Mononuclear cell (primary cell): Measurements from ENCODE around the gene MGP. TPM values are rescaled to one million over a fixed set of nuclear protein-coding genes. Genes with fewer than 3 reads are reported as not detected.

Experiments
- H3K27me3 ChIP-seq: 2 replicates; pipeline ENCODE4 v1.6.0; 2011; ENCODE audit warnings: low read length, control low read depth; ENCODE audit not compliant: insufficient read depth
- H3K4me1 ChIP-seq: 2 replicates; pipeline ENCODE4 v1.5.1; 2011; ENCODE audit warnings: mild to moderate bottlenecking, low read length, control low read depth; ENCODE audit not compliant: insufficient read depth
- H3K4me3 ChIP-seq: 2 replicates; pipeline ENCODE4 v1.5.1; 2011; ENCODE audit warnings: mild to moderate bottlenecking, low read length, moderate library complexity
- H3K9me3 ChIP-seq: 2 replicates; pipeline ENCODE4 v1.5.1; 2011; ENCODE audit warnings: low read depth, mild to moderate bottlenecking, control low read depth, low read length
- total RNA-seq: library from RNA; depleted of rRNA; stranded (reverse); fragments of >200 nt; gene quantifications from one replicate; pipeline ENCODE4 v1.2.3, GENCODE V29; 2012

Gene MGP
- total RNA-seq, 1 donor = 0.31 TPM

- H3K27me3 ChIP-seq = no peaks in the 10 kb centered on the region
- no peaks in the 10 kb centered on the region for H3K9me3 ChIP-seq
- no peak overlapping the region for H3K4me3 ChIP-seq
- H3K4me1 ChIP-seq = no peaks in the 10 kb centered on the region
Measured at GRCh38 chr12:14854586-14855183, 31.0 kb downstream of the MGP start.

GRCh38 chr12:14853961-14854360, 31.7 kb downstream of the MGP start:
- Histone ChIP-seq H3K4me1 (no peaks in the 10 kb centered on the region), H3K9me3 (no peaks in the 10 kb centered on the region), H3K4me3 (no peak overlapping the region), H3K27me3 (no peaks in the 10 kb centered on the region)

GRCh38 chr12:14852880-14853279, 32.8 kb downstream of the MGP start:
- Histone ChIP-seq H3K9me3 (no peaks in the 10 kb centered on the region), H3K27me3 (no peaks in the 10 kb centered on the region), H3K4me3 (no peak overlapping the region), H3K4me1 (no peaks in the 10 kb centered on the region)

GRCh38 chr12:14850929-14851663, 34.6 kb downstream of the MGP start:
- Histone ChIP-seq H3K4me3 (no peak overlapping the region), H3K27me3 (no peaks in the 10 kb centered on the region), H3K4me1 (no peaks in the 10 kb centered on the region), H3K9me3 (no peaks in the 10 kb centered on the region)

- peaks cover 3% of the 10 kb centered on the region for H3K4me1 ChIP-seq
- H3K9me3 ChIP-seq = no peaks in the 10 kb centered on the region
- H3K27me3 ChIP-seq = no peaks in the 10 kb centered on the region
- no peak overlapping the region for H3K4me3 ChIP-seq
Measured at GRCh38 chr12:14849661-14850060, 36.0 kb downstream of the MGP start.

- Histone ChIP-seq H3K27me3 (no peaks in the 10 kb centered on the region), H3K4me1 (peaks cover 3% of the 10 kb centered on the region), H3K9me3 (no peaks in the 10 kb centered on the region), H3K4me3 (no peak overlapping the region)
Measured at GRCh38 chr12:14846876-14847580, 38.6 kb downstream of the MGP start.

- no peak overlapping the region for H3K4me3 ChIP-seq
- H3K27me3 ChIP-seq = no peaks in the 10 kb centered on the region
- peaks cover 3% of the 10 kb centered on the region for H3K4me1 ChIP-seq
- H3K9me3 ChIP-seq = no peaks in the 10 kb centered on the region
Measured at GRCh38 chr12:14846042-14846587, 39.5 kb downstream of the MGP start.

- H3K4me1 ChIP-seq = peaks cover 3% of the 10 kb centered on the region
- H3K4me3 ChIP-seq = no peak overlapping the region
- no peaks in the 10 kb centered on the region for H3K27me3 ChIP-seq
- H3K9me3 ChIP-seq = no peaks in the 10 kb centered on the region
Measured at GRCh38 chr12:14845350-14845750, 40.3 kb downstream of the MGP start.

- Histone ChIP-seq H3K27me3 (peaks cover 3% of the 10 kb centered on the region), H3K9me3 (no peaks in the 10 kb centered on the region), H3K4me1 (peaks cover 3% of the 10 kb centered on the region), H3K4me3 (no peak overlapping the region)
Measured at GRCh38 chr12:14844401-14844800, 41.3 kb downstream of the MGP start.

- peaks cover 3% of the 10 kb centered on the region for H3K4me1 ChIP-seq
- no peak within 1 kb of the TSS for H3K4me3 ChIP-seq
- no peaks in the 10 kb centered on the region for H3K9me3 ChIP-seq
- peaks cover 7% of the 10 kb centered on the region for H3K27me3 ChIP-seq
Measured at GRCh38 chr12:14843425-14843887, 42.2 kb downstream of the MGP start, which contains the start of gene ART4. Gene ART4, minus strand, starts transcription at chr12:14843526. Its CDS starts 413 bp downstream, at chr12:14843113.

- peaks cover 7% of the 10 kb centered on the region for H3K27me3 ChIP-seq
- H3K4me1 ChIP-seq = peaks cover 3% of the 10 kb centered on the region
- H3K9me3 ChIP-seq = no peaks in the 10 kb centered on the region
- no peak overlapping the region for H3K4me3 ChIP-seq
Measured at GRCh38 chr12:14842315-14842714, 43.3 kb downstream of the MGP start.

GRCh38 chr12:14841761-14842160, 43.9 kb downstream of the MGP start:
- Histone ChIP-seq H3K9me3 (no peaks in the 10 kb centered on the region), H3K27me3 (peaks cover 7% of the 10 kb centered on the region), H3K4me1 (peaks cover 3% of the 10 kb centered on the region), H3K4me3 (no peak overlapping the region)

- Histone ChIP-seq H3K4me3 (no peak overlapping the region), H3K4me1 (peaks cover 3% of the 10 kb centered on the region)
Measured at GRCh38 chr12:14840616-14841015, 45.0 kb downstream of the MGP start.

GRCh38 chr12:14839262-14839661, 46.4 kb downstream of the MGP start:
- Histone ChIP-seq H3K27me3 (peaks cover 12% of the 10 kb centered on the region), H3K4me3 (no peak overlapping the region), H3K4me1 (no peaks in the 10 kb centered on the region), H3K9me3 (no peaks in the 10 kb centered on the region)

More at GRCh38 chr12:14840616-14841015, 45.0 kb downstream of the MGP start:
- H3K27me3 ChIP-seq = peaks cover 7% of the 10 kb centered on the region
- H3K9me3 ChIP-seq = no peaks in the 10 kb centered on the region
